GM12878 (cell line): Measurements from ENCODE around the gene BRF1. TPM values are rescaled to one million over a fixed set of nuclear protein-coding genes. Genes with fewer than 3 reads are reported as not detected.

Experiments used
- ATAC-seq: fragments of 200-7000 bp; cut with Tn5 transposase; 3 replicates; pipeline ENCODE4 v1.9.1; 2020; ENCODE audit warnings: mild to moderate bottlenecking, moderate library complexity
- BruUV-seq: library from RNA; stranded (reverse); fragments of 400-500 nt; replicated peaks from 2 replicates; lab custom pipeline; 2021; lab: Mats Ljungman, UMichigan
- CTCF ChIA-PET: fragments of 300-600 bp; sonication (Branson Sonifier 250); formaldehyde crosslinking; extraction: SDS; loops from one replicate; lab custom pipeline; 2021; ENCODE audit warnings: inconsistent platforms; lab: Yijun Ruan, JAX
- POLR2A ChIA-PET: fragments of 350-600 bp; formaldehyde crosslinking; extraction: SDS; loops from one replicate; lab custom pipeline; 2021; ENCODE audit warnings: inconsistent platforms; lab: Charles Lee
- RAD21 ChIA-PET: fragments of 300-600 bp; sonication (Branson Sonifier 250); formaldehyde crosslinking; loops from one replicate; lab custom pipeline; 2023; ENCODE audit warnings: antibody characterized with exemption; ENCODE audit not compliant: unreplicated experiment; lab: Charles Lee
- SMC1A ChIA-PET: fragments of 300-600 bp; sonication (Branson Sonifier 250); formaldehyde crosslinking; loops from one replicate; lab custom pipeline; 2023; ENCODE audit not compliant: unreplicated experiment, uncharacterized antibody; lab: Charles Lee
- DNase-seq: peaks from one replicate; pipeline ENCODE4 v3.0.0-alpha.2; 2011; ENCODE audit warnings: low read depth, low spot score
- FAIRE-seq: peaks from 3 replicates; lab custom pipeline; 2011; peaks lifted over from hg19 to GRCh38; lab: Jason Lieb, UNC
- H2AFZ ChIP-seq: 2 replicates; pipeline ENCODE4 v1.6.0; 2011; ENCODE audit warnings: low read depth, low read length, control low read depth; ENCODE audit not compliant: control insufficient read depth
- H3K27ac ChIP-seq: 2 replicates; pipeline ENCODE4 v1.5.1; 2011; ENCODE audit warnings: control low read depth; ENCODE audit not compliant: control insufficient read depth, insufficient read depth
- H3K27me3 ChIP-seq, 2 experiments: replicated peaks in 1 of 2; 2 replicates each; pipeline versions ENCODE4 v1.6.0 to v1.6.1; 2011; ENCODE audit warnings: low read length in 1 of 2; ENCODE audit not compliant: control insufficient read depth in 2 of 2, insufficient read depth in 2 of 2
- H3K36me3 ChIP-seq, 2 experiments: 2 replicates each; pipeline ENCODE4 v1.5.1; 2011; ENCODE audit warnings: low read length in 1 of 2; ENCODE audit not compliant: control insufficient read depth in 2 of 2, insufficient read depth in 2 of 2
- H3K4me1 ChIP-seq: 2 replicates; pipeline ENCODE4 v1.6.1; 2011; ENCODE audit warnings: mild to moderate bottlenecking, low read length, moderate library complexity, mixed read lengths; ENCODE audit not compliant: control insufficient read depth, insufficient read depth
- H3K4me2 ChIP-seq: 2 replicates; pipeline ENCODE4 v1.6.0; 2011; ENCODE audit warnings: control low read depth; ENCODE audit not compliant: control insufficient read depth, insufficient read depth
- H3K4me3 ChIP-seq: fragments of 200-600 bp; sonication (generic); 2 replicates; pipeline ENCODE4 v1.5.1; 2016
- H3K79me2 ChIP-seq: 2 replicates; pipeline ENCODE4 v1.6.0; 2011; ENCODE audit warnings: low read length; ENCODE audit not compliant: control insufficient read depth, insufficient read depth
- H3K9ac ChIP-seq: 2 replicates; pipeline ENCODE4 v1.8.0; 2011; ENCODE audit warnings: low read length, control low read depth, mixed read lengths; ENCODE audit not compliant: control insufficient read depth, insufficient read depth
- H3K9me3 ChIP-seq: replicated peaks from 3 replicates; pipeline ENCODE4 v1.5.1; 2011; ENCODE audit warnings: mild to moderate bottlenecking, low read length; ENCODE audit not compliant: control insufficient read depth, insufficient read depth
- H4K20me1 ChIP-seq: 2 replicates; pipeline ENCODE4 v1.6.0; 2011; ENCODE audit not compliant: control insufficient read depth, insufficient read depth
- ASH2L ChIP-seq: fragments of 300-600, 200-600 bp; sonication (generic); IDR thresholded peaks from 2 replicates; pipeline ENCODE4 v1.6.1; 2017; ENCODE audit warnings: low read depth, mild to moderate bottlenecking, borderline replicate concordance
- BMI1 ChIP-seq: fragments of 450-650 bp; IDR thresholded peaks from 2 replicates; pipeline ENCODE4 v1.6.1; 2016; ENCODE audit warnings: mild to moderate bottlenecking, moderate library complexity, borderline replicate concordance
- BRCA1 ChIP-seq: IDR thresholded peaks from 2 replicates; pipeline ENCODE4 v1.6.1; 2011; ENCODE audit warnings: low read depth, low read length, improper control_type of control experiment
- CREM ChIP-seq: IDR thresholded peaks from 2 replicates; pipeline ENCODE4 v1.6.1; 2014; ENCODE audit warnings: antibody characterized with exemption, low read depth
- CTCF ChIP-seq, 3 experiments: IDR thresholded peaks in 2 of 3; conservative IDR thresholded peaks in 1 of 3; 2 replicates each; pipeline ENCODE4 v1.5.1; 2011; ENCODE audit warnings: low read depth in 3 of 3, low read length in 3 of 3, mild to moderate bottlenecking in 3 of 3, control low read depth in 2 of 3, moderate library complexity in 2 of 3, inconsistent platforms in 1 of 3, mixed read lengths in 1 of 3; ENCODE audit not compliant: control insufficient read depth in 2 of 3, insufficient read depth in 1 of 3; ENCODE audit errors: extremely low read depth in 1 of 3
- HCFC1 ChIP-seq: fragments of 150-350 bp; IDR thresholded peaks from 2 replicates; pipeline ENCODE4 v1.6.1; 2014; ENCODE audit warnings: low read length
- HDAC2 ChIP-seq: fragments of 200-600 bp; sonication (generic); IDR thresholded peaks from 2 replicates; pipeline ENCODE4 v1.6.1; 2017
- NFYB ChIP-seq: IDR thresholded peaks from 2 replicates; pipeline ENCODE4 v1.6.1; 2011; ENCODE audit warnings: low read depth, mild to moderate bottlenecking, low read length, improper control_type of control experiment, moderate library complexity; ENCODE audit not compliant: insufficient read depth
- RELB ChIP-seq: fragments of 450-650 bp; IDR thresholded peaks from 2 replicates; pipeline ENCODE4 v1.6.1; 2017; ENCODE audit warnings: low read depth, mild to moderate bottlenecking, moderate library complexity
- SIX5 ChIP-seq: IDR thresholded peaks from 2 replicates; pipeline ENCODE4 v1.6.1; 2011; ENCODE audit warnings: mild to moderate bottlenecking, low read depth, low read length, moderate library complexity; ENCODE audit not compliant: severe bottlenecking
- SMAD5 ChIP-seq: IDR thresholded peaks from 2 replicates; pipeline ENCODE4 v1.6.1; 2016; ENCODE audit warnings: antibody characterized with exemption, low read depth
- ZBED1 ChIP-seq: IDR thresholded peaks from 2 replicates; pipeline ENCODE4 v1.6.1; 2016; ENCODE audit warnings: borderline replicate concordance
- ZNF384 ChIP-seq: IDR thresholded peaks from 2 replicates; pipeline ENCODE4 v1.6.1; 2012; ENCODE audit warnings: low read depth, mild to moderate bottlenecking, low read length, improper control_type of control experiment, borderline replicate concordance
- ZSCAN29 ChIP-seq: fragments of 450-650 bp; IDR thresholded peaks from 2 replicates; pipeline ENCODE4 v1.6.1; 2017; ENCODE audit warnings: mild to moderate bottlenecking, moderate library complexity
- WGBS: methylation state at CpG from one replicate; pipeline ENCODE4 v1.1.6; 2016; ENCODE audit warnings: low lambda C conversion rate; ENCODE audit not compliant: insufficient replicate concordance, insufficient coverage; ENCODE audit errors: missing lambda C conversion rate; 5-methylcytosine and 5-hydroxymethylcytosine counted together
- in situ Hi-C: fragments of 300-500 bp; cut with MboI; formaldehyde crosslinking; loops from 9 replicates; pipeline ENCODE4 v1.14.3; 2018; ENCODE audit warnings: mixed read lengths
- intact Hi-C: fragments of 100-400 bp; cut with micrococcal nuclease; formaldehyde crosslinking; loops from one replicate; pipeline ENCODE4 v1.14.2; 2022; ENCODE audit not compliant: unreplicated experiment
- polyA plus RNA-seq, 11 experiments: library from polyadenylated mRNA; depleted of rRNA in 4 of 11; unstranded in 6 of 11; stranded (reverse) in 5 of 11; fragments of >200 nt; fragmentation: Nextera tagmentation in 4 of 11; fragmentation: Illumina TruSeq in 1 of 11; extraction: Ambion mirVana in 4 of 11; extraction: Trizol in 1 of 11; gene quantifications; 1 replicate in 1 of 11; 2 replicates in 10 of 11; pipeline versions ENCODE4 v1.2.1 to v1.2.3, GENCODE V29; 2011 to 2016; ENCODE audit warnings: inconsistent platforms in 2 of 11, missing spikeins in 2 of 11, low read depth in 1 of 11
- total RNA-seq, 4 experiments: library from RNA; depleted of rRNA in 3 of 4; stranded (reverse); fragments of >200 nt in 3 of 4; fragmentation: Illumina TruSeq in 1 of 4; extraction: Trizol in 1 of 4; gene quantifications; 2 replicates each; pipeline versions ENCODE4 v1.2.1 to v1.2.3, GENCODE V29; 2013 to 2021
- TF ChIP-seq, protein P1 (sequence below): fragments of 150-350 bp; IDR thresholded peaks from 2 replicates; pipeline ENCODE4 v1.6.1; 2014; ENCODE audit warnings: mild to moderate bottlenecking, low read depth, low read length

Gene BRF1
- total and polyA plus RNA-seq, 10 of the 15 experiments (the other 5 are each of a cell fraction or from before 2014, with no cell fraction given) = 0.21 to 33.5 (median 10.7) TPM

- TF ChIP-seq SIX5 (no peak), RELB (no peak), CTCF (IDR thresholded peaks at IDR 0.05 in 2 of 3, conservative IDR thresholded peaks at IDR 0.05 in 1 of 3; ENCODE audit: control insufficient read depth in 2 of 3, extremely low read depth in 1 of 3, insufficient read depth in 1 of 3, low read depth in 3 of 3, low read length in 3 of 3) (no peak), SMAD5 (no peak), ASH2L (no peak), BMI1 (no peak), ZNF384 (no peak), ZSCAN29 (no peak), HCFC1 (no peak), CREM (no peak), HDAC2 (no peak), BRCA1 (no peak), NFYB (no peak), ZBED1 (no peak)
- TF ChIP-seq, protein P1, sequence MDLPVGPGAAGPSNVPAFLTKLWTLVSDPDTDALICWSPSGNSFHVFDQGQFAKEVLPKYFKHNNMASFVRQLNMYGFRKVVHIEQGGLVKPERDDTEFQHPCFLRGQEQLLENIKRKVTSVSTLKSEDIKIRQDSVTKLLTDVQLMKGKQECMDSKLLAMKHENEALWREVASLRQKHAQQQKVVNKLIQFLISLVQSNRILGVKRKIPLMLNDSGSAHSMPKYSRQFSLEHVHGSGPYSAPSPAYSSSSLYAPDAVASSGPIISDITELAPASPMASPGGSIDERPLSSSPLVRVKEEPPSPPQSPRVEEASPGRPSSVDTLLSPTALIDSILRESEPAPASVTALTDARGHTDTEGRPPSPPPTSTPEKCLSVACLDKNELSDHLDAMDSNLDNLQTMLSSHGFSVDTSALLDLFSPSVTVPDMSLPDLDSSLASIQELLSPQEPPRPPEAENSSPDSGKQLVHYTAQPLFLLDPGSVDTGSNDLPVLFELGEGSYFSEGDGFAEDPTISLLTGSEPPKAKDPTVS = no peak
- Histone ChIP-seq H3K9me3 (peaks cover 2% of the 10 kb centered on the region; the same call in 1 of the 3 replicates), H3K27me3 (peaks cover 0 to 2% of the 10 kb centered on the region in 2 experiments; a peak in 1 of 4 replicates), H3K36me3 (no peaks in the 10 kb centered on the region), H3K79me2 (no peaks in the 10 kb centered on the region), H2AFZ (no peak overlapping the region), H3K9ac (no peak overlapping the region), H4K20me1 (no peaks in the 10 kb centered on the region), H3K4me3 (no peak overlapping the region), H3K27ac (no peak overlapping the region), H3K4me2 (no peak overlapping the region), H3K4me1 (peaks cover 5% of the 10 kb centered on the region; the same call in 1 of the 2 replicates)
- no peak for FAIRE-seq
- ATAC-seq = no peak
- RAD21 ChIA-PET = no interaction called here
- 34% methylated on average over 16 of the region's 18 CpGs for WGBS
- DNase-seq = no peak
- intact Hi-C loops = no loop called here
- in situ Hi-C loops = no loop called here
- CTCF ChIA-PET = no interaction called here
- SMC1A ChIA-PET = interaction anchor here (0.6 kb wide), 1 partner anchor 10 kb away, joined by 3 read pairs; no protein-coding TSS in a partner anchor
- BruUV-seq = no TSS peak
- POLR2A ChIA-PET = no interaction called here
Observed at GRCh38 chr14:105185001-105185400, 115.8 kb downstream of the BRF1 start.
